GM19468 (cell line): Measurements from ENCODE around the gene MYO7B.

Experiments
- ATAC-seq: cut with Tn5 transposase; IDR thresholded peaks from one replicate; pipeline ENCODE4 v1.9.1; 2021; ENCODE audit warnings: mild to moderate bottlenecking, moderate library complexity, moderate number of reproducible peaks; ENCODE audit not compliant: unreplicated experiment; ENCODE audit errors: extremely low read depth

MYO7B gene

DNA sequence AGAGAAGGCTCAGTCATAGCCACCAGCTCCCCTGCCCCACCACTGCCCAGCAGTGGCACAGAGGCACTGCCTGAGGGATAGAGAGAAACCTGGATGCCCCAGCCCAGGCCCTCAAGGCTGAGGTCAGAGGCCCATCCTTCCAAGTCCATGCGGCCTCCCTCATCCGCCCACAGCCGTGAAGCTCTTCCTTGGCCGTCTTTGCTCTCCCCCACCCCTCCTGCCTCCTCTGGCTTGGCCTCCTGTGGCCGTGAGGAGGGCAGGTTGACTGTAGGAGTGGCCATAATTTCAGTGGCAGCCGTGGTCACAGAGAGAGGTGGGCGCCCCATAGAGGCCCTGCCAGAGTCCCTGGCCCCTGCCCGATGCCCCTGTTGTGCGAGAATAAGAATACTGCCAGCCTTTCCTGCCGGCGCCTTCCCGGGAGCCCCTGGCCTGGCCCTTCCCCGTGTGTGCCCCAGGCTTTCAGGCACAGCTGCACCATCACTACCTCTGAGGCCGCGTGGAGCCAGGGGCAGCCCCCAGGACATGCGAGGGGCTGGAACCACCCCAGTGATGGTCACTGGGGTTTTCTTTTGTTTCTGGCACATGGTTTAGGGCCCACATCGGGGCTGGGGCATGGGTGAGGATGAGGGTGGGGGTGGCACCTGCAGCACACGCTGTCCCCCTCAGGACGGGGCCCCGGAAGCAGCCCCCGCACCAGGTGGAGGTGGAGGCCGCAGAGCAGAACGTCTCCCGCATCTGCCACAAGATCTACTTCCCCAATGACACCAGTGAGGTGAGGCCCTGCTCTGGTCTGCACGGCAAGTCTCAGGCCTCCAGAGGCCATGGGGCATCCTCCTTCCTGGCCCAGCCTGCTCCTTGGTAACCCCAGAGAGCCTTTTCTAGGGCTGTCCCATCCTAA lies 97.4 kb downstream of the MYO7B start:
- ATAC-seq, result peak; percentile 34

DNA sequence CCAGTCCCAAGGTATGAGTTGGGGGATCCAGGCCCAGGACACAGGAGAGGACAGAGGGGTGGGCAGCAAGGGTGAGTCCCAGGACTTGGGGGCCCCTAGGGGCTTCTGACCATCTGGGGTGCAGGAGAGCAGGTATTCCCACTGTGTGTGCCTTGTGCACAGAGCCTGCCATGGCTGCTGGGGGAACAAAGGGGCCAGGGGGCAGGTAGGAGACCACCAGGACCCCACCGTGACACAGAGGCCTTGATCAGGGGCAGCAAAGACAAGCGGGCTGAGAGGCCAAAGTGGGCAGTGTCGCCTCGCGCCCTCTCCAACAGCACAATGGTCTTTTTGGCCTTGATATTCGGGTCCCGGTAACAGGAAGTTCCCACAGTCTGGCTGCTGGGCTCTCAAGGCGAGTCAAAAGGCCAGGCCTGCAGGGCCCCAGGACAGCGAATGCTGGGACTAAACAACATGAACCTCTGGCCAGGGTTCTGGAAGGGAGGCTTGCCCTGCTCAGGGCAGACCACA lies 98.1 kb downstream of the MYO7B start:
- ATAC-seq, result no peak

GRCh38 chr2:127634066-127634617 lies 98.7 kb downstream of the MYO7B start:
- ATAC-seq, result no peak

GRCh38 chr2:127634626-127635379 lies 99.3 kb downstream of the MYO7B start:
- no peak for ATAC-seq

DNA sequence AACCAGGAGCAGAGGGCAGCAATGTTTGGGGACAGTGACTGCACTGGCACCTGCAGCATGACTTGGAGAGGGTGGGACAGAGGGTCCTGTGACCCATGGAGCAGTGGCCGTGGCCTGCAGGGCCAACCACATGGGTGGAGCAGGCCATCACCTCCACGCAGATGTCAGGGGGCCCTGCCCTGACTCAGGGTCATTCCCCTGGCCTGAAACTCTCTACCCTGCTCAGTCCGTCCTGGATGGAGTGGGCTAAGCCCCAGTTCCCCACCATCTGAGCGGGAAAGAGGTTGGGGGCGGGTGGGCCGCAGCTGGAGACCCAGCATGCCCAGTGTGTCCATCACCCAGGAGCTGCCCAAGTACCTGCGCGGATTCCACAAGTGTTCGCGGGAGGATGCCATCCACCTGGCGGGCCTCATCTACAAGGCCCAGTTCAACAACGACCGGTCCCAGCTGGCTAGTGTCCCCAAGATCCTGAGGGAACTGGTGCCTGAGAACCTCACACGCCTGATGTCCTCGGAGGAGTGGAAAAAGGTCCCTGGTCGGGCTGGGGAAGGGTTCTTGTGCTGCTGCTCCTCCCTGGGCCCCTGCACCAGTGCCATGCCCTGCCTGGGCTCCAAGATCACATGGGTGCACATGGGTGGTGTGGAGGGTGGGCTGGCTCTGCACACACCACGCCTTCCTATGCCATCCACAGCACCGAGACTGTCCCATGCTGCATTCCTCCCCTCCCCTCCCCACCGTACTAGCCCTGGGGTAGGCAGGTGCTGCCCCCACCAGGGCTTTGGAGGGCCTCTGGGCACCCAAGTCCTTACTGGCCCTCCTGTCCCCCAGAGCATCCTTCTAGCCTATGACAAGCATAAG lies 100.1 kb downstream of the MYO7B start:
- ATAC-seq, result no peak

DNA sequence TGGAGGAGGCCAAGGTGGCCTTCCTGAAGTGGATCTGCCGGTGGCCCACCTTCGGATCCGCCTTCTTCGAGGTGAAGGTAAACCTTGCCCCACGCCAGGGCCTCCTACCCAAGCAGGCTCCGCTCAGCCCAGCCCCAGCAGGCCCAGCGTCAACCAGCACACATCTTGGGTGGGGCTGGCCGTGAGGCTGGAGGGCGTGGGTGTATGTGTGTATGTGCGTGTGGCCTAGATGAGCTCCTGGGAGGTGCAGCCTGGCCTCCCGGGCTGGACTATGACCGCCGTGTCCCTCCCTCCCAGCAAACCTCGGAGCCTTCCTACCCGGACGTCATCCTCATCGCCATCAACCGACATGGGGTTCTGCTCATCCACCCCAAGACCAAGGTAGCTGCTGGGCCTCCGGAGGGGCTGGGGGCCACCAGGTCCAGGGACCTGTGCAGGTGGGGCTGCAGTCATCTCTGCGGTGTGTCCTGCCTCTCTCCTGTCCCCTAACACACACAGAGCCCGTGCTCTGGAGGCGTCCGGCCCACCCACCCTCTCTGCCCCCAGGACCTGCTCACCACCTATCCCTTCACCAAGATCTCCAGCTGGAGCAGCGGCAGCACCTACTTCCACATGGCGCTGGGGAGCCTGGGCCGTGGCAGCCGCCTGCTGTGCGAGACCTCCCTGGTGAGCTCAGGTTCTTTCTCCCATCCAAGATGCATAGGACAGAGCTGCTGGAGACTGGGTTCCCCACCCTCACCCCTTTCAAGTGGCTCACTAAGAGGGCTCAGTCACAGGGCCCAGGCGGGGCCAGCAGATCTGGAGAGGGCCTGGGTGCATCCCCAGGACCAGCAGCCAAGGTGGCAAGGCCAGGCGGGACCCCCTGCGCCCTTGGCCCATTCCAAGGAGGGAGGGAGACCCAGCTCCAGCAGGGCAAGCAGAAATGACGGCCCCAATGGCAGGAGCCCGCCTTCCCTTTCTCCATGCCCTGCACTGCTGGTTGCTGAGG lies 101.1 kb downstream of the MYO7B start:
- no peak for ATAC-seq

DNA sequence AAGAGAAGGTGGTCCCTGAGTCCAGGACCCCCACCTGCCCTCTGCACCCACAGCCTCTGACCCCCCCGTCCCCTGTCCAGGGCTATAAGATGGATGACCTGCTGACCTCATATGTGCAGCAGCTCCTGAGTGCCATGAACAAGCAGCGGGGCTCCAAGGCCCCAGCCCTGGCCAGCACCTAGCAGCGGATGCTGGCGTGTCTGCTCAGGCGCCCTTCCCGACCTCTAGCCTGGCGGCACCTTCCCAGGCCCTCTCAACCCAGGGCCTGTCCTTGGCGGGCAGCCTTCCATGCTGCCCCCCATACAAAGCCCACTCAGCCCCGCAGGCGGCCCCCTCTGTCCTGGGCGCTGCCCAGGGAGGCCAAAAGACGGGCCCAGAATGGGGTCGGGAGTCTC lies 101.8 kb downstream of the MYO7B start:
- ATAC-seq, result no peak

- no peak for ATAC-seq
Measured at GRCh38 chr2:127637725-127638252, 102.3 kb downstream of the MYO7B start.

DNA sequence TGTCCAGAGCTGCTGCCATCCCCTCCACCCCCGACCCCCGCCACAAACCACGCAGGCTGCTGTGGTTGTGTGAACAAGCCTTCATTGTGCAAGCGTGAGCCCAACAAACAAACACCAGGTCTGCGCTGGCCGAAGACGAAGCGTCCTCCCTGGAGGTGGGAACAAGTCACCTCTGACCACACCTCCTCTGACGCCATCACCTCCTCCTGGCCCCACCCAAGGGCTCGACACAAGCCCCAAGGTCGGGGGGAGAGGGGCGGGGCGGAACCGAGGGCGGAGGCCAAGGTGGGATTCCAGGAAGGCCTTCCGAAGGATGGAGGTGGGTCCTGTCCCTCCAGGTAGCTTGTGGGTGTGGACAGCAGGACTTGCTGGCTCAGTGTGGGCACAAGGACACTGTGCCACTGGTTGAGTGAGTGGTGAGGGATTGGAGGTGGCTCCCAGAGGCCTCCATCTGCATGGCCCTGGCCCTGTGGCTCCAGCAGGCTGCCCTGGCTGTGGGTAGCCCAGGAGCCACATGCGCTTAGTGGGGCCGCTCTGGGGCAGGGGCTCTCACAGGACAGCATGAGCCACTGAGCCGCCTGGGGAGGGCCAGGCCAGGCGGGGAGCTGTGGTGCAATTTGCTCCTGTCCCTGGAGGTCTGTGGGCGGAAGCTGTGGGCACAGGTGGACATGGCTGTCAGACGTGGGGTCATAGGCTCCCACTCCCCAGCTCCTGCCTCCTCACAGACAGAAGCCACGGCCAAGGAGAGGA lies 103.1 kb downstream of the MYO7B start:
- no peak for ATAC-seq

DNA sequence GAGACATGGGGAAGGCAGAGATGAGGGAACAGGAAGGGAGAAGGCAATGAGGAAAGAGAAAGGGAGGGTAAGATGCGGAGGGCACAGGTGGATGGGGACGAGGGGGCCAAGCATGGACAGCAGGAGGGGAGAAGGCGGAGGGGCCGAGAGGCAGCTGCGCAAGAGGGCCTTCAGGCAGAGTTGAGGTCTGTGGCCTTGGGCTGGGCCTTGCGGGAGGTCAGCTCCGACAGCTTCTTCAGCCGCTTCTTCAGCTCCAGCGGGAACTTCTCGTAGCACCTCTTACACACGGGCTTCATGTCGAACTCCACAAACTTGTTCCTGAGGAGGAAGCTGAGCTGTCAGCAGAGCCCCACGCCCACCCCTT lies 103.6 kb downstream of the MYO7B start:
- no peak for ATAC-seq

- no peak for ATAC-seq
Measured at GRCh38 chr2:127640082-127641072, 104.9 kb downstream of the MYO7B start.

DNA sequence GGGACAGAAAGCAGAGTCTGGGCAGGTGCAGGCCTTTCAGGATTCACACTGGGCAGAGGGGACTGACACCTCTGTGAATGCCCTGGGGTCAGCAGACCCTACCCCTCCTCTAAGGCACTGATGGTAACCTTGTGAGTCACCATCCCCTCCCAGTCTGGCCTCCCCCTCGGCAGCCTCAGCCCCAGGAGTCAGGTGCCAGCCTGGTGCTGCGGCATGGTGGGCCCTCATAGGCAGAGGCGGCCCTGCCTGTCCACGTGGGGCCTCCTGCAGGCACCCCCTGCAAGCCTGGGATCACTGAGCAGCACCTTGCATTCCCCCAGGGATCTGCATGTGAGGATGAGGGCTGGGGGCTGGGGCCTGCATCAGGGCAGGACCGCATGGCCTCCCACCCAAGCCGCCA lies 105.7 kb downstream of the MYO7B start:
- no peak for ATAC-seq

DNA sequence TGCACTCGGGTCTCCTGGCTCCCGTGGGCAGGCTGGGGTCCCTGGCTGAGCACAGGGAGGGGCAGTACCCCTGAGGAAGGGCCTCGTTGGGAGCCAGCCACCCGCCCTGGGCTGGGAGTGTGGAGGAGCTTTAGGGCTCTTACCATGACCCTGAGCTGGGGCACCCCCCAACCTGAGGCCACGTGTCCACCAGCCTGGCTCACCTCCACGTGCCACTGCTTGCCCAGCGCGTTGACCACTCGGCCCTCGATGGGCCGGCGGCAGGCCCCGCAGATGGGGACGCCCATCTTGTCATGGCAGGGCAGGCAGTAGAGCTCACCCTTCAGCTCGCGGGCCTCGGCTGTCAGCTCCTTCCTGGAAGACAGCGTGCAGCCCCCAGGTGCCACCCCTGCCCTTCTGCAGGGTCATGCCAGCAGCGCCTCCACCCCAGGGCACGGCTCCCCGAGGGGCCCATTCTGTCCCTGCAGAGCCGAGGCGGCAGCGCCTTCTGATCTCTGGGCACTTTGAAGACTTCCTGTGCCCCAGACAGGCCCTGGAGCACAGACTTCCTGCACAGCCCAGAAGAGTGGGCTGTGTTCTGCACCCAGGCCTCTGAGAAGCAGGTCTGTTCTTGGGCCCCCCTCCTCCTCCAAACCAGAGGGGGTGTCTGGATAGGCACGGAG lies 106.5 kb downstream of the MYO7B start:
- ATAC-seq, result no peak

DNA sequence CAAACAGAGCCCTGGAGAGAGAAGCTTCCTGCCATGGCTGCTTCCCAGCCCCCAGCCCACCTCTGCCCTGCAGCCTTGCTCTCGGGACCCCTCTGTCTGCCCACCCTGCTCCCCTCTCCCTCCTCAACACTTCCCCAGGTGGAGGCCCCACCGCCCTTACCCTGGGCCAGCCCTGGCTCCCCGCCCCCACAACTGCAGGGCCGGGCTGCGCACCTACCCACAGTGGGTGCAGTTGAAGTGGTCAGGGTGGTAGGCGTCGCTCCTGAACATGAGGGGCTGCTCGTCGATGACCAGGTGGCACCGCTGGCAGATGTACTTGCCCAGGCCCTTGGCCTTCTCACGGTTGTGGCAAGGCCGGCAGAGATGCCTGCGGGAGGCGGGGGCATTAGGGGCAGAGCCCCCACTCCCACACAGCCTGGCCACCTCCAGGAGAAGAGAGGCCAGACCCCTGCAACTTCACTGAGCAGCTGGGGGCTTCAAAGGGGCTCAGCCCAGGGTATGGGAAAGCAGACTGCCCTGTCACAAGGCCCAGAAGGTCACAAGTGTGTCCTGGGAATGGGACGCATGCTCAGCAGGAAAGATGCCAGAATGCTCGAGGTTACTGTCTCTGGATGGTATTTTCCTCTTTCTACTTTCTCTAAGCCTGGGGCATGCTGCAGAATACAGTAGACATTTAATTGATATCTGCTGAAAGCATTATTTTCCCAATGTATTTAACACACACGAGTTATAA lies 107.4 kb downstream of the MYO7B start:
- no peak for ATAC-seq

- no peak for ATAC-seq
Measured at GRCh38 chr2:127643439-127644065, 108.1 kb downstream of the MYO7B start.
